ENCODE results near the gene PHC2. TPM values are rescaled to one million over a fixed set of nuclear protein-coding genes. Genes with fewer than 3 reads are reported as not detected.

The PHC2 gene
- total RNA-seq, 1 experiment from 2014 or later = 176 TPM

GRCh38 chr1:33360367-33360766, 70.5 kb downstream of the PHC2 start:
- intact Hi-C loops (cut with micrococcal nuclease) = loop anchor here (10.0 kb wide), 1 partner anchor 146 kb away; no protein-coding TSS in a partner anchor

GRCh38 chr1:33359931-33360330, 71.0 kb downstream of the PHC2 start:
- Histone ChIP-seq H3K4me3 (replicated peaks in 1 of 2; ENCODE audit: low read depth in 1 of 2, low read length in 2 of 2) (no peak overlapping the region), H3K36me3 (ENCODE audit: control insufficient read depth in 1 of 2, insufficient read depth in 2 of 2, low read length in 2 of 2) (peaks cover 47 to 61% of the 10 kb centered on the region in 2 experiments), H3K4me1 (ENCODE audit: control insufficient read depth in 1 of 2, insufficient read depth in 2 of 2, low read length in 2 of 2) (peaks cover 0 to 4% of the 10 kb centered on the region in 2 experiments; a peak in 1 of 4 replicates), H2AFZ (ENCODE audit: low read depth, low read length, poor library complexity, severe bottlenecking) (no peak overlapping the region), H3K27ac (ENCODE audit: low read depth, low read length) (no peak overlapping the region), H3K9me3 (ENCODE audit: control insufficient read depth in 1 of 2, insufficient read depth in 1 of 2, low read depth in 1 of 2, low read length in 2 of 2) (no peaks in the 10 kb centered on the region), H3K4me2 (ENCODE audit: low read length) (no peak overlapping the region), H4K20me1 (ENCODE audit: insufficient read depth) (no peaks in the 10 kb centered on the region), H3K9ac (ENCODE audit: low read length) (no peak overlapping the region), H3K27me3 (ENCODE audit: insufficient read depth, low read length) (no peaks in the 10 kb centered on the region), H3K79me2 (ENCODE audit: insufficient read depth, low read length) (no peaks in the 10 kb centered on the region), H3K9me2 (ENCODE audit: insufficient read depth) (no peaks in the 10 kb centered on the region)
- TF ChIP-seq CEBPB (IDR thresholded peaks at IDR 0.05; ENCODE audit: low read depth) = no peak
- ATAC-seq (no peak), DNase-seq (ENCODE audit: low read depth, low spot score) (no peak)
- intact Hi-C loops (cut with micrococcal nuclease) = loop anchor here (10.0 kb wide), 2 partner anchors 145 to 265 kb away; no protein-coding TSS in a partner anchor
- no TSS peak for BruUV-seq (replicated peaks)
- CTCF ChIA-PET = no interaction called here
- POLR2A ChIA-PET = no interaction called here
- RAD21 ChIA-PET (ENCODE audit: low non-redundant PET in 1 of 2, low total read pairs in 2 of 2, uncharacterized antibody in 2 of 2, unreplicated experiment in 2 of 2) = no interaction called here

More at GRCh38 chr1:33360367-33360766, 70.5 kb downstream of the PHC2 start:
- Histone ChIP-seq H3K9ac (ENCODE audit: low read length) (no peak overlapping the region), H4K20me1 (ENCODE audit: insufficient read depth) (no peaks in the 10 kb centered on the region), H3K79me2 (ENCODE audit: insufficient read depth, low read length) (no peaks in the 10 kb centered on the region), H3K36me3 (ENCODE audit: control insufficient read depth in 1 of 2, insufficient read depth in 2 of 2, low read length in 2 of 2) (peaks cover 47 to 63% of the 10 kb centered on the region in 2 experiments), H3K27me3 (ENCODE audit: insufficient read depth, low read length) (no peaks in the 10 kb centered on the region), H3K4me1 (ENCODE audit: control insufficient read depth in 1 of 2, insufficient read depth in 2 of 2, low read length in 2 of 2) (peaks cover 0 to 4% of the 10 kb centered on the region in 2 experiments; a peak in 1 of 4 replicates), H3K9me2 (ENCODE audit: insufficient read depth) (no peaks in the 10 kb centered on the region), H2AFZ (ENCODE audit: low read depth, low read length, poor library complexity, severe bottlenecking) (no peak overlapping the region), H3K9me3 (ENCODE audit: control insufficient read depth in 1 of 2, insufficient read depth in 1 of 2, low read depth in 1 of 2, low read length in 2 of 2) (no peaks in the 10 kb centered on the region), H3K27ac (ENCODE audit: low read depth, low read length) (no peak overlapping the region), H3K4me2 (ENCODE audit: low read length) (no peak overlapping the region), H3K4me3 (replicated peaks in 1 of 2; ENCODE audit: low read depth in 1 of 2, low read length in 2 of 2) (no peak overlapping the region)
- RAD21 ChIA-PET (ENCODE audit: low non-redundant PET in 1 of 2, low total read pairs in 2 of 2, uncharacterized antibody in 2 of 2, unreplicated experiment in 2 of 2) = no interaction called here
- DNase-seq (ENCODE audit: low read depth, low spot score) (no peak), ATAC-seq (no peak)
- TF ChIP-seq JUND (IDR thresholded peaks at IDR 0.05) (no peak), FOSL1 (IDR thresholded peaks at IDR 0.05; ENCODE audit: low read depth) (no peak), ZNF274 (IDR thresholded peaks at IDR 0.05; ENCODE audit: low read depth, low read length) (no peak), ZBTB33 (IDR thresholded peaks at IDR 0.05; ENCODE audit: extremely low read depth, insufficient replicate concordance, low read length) (no peak), CEBPB (IDR thresholded peaks at IDR 0.05; ENCODE audit: low read depth) (no peak), POLR2AphosphoS5 (IDR thresholded peaks at IDR 0.05; ENCODE audit: low read depth, low read length) (no peak), EZH2phosphoT487 (IDR thresholded peaks at IDR 0.05; ENCODE audit: borderline replicate concordance) (no peak)
- no TSS peak for BruUV-seq (replicated peaks)
- CTCF ChIA-PET = no interaction called here
- POLR2A ChIA-PET = no interaction called here

All from HCT116 (cell line).